WTC11 (cell line): ENCODE measurements around the gene NRN1L. TPM values are rescaled to one million over a fixed set of nuclear protein-coding genes. Genes with fewer than 3 reads are reported as not detected.

ENCODE experiments used
- ATAC-seq: fragments of 200-7000 bp; cut with Tn5 transposase; 2 replicates; pipeline ENCODE4 v1.10.0; 2021; ENCODE audit warnings: mild to moderate bottlenecking, moderate library complexity
- CTCF ChIA-PET: fragments of 300-600 bp; sonication (Branson Sonifier 250); formaldehyde crosslinking; loops from one replicate; lab custom pipeline; 2021; ENCODE audit warnings: antibody characterized with exemption; lab: Charles Lee
- POLR2A ChIA-PET: fragments of 350-600 bp; sonication (Branson Sonifier 250); formaldehyde crosslinking; loops from one replicate; lab custom pipeline; 2021; ENCODE audit warnings: antibody characterized with exemption; lab: Charles Lee
- DNase-seq: peaks from one replicate; pipeline ENCODE4 v3.0.0; 2021; ENCODE audit warnings: low spot score
- H3K27ac Mint-ChIP-seq: 2 replicates; pipeline ENCODE4 v1.8.0; 2021; ENCODE audit warnings: mixed read lengths
- H3K27me3 Mint-ChIP-seq: 2 replicates; pipeline ENCODE4 v1.8.0; 2021; ENCODE audit warnings: low read depth, mild to moderate bottlenecking, moderate library complexity, mixed read lengths
- H3K36me3 Mint-ChIP-seq: 2 replicates; pipeline ENCODE4 v1.8.0; 2021; ENCODE audit warnings: mixed read lengths
- H3K4me1 Mint-ChIP-seq: 2 replicates; pipeline ENCODE4 v1.8.0; 2022; ENCODE audit warnings: mixed read lengths
- H3K4me3 Mint-ChIP-seq: 2 replicates; pipeline ENCODE4 v1.8.0; 2021; ENCODE audit warnings: mild to moderate bottlenecking, moderate library complexity, mixed read lengths
- H3K9me3 Mint-ChIP-seq: 2 replicates; pipeline ENCODE4 v1.8.0; 2021; ENCODE audit warnings: mixed read lengths
- ATF1 ChIP-seq: sonication (generic); formaldehyde crosslinking; IDR thresholded peaks from 2 replicates; pipeline ENCODE4 v1.8.1; 2023; ENCODE audit warnings: mild to moderate bottlenecking, moderate library complexity, missing genetic modification reagents
- CBFB ChIP-seq: sonication (generic); formaldehyde crosslinking; IDR thresholded peaks from 2 replicates; pipeline ENCODE4 v1.8.1; 2022; ENCODE audit warnings: mild to moderate bottlenecking, low read depth, missing genetic modification reagents
- CREM ChIP-seq: sonication (generic); formaldehyde crosslinking; IDR thresholded peaks from 2 replicates; pipeline ENCODE4 v1.8.1; 2022; ENCODE audit warnings: mild to moderate bottlenecking, missing genetic modification reagents, moderate library complexity
- GABPB1 ChIP-seq: sonication (generic); formaldehyde crosslinking; IDR thresholded peaks from 2 replicates; pipeline ENCODE4 v1.8.1; 2023; ENCODE audit warnings: mild to moderate bottlenecking, missing genetic modification reagents
- GTF2I ChIP-seq: fragments of 250-450 bp; sonication (Bioruptor Pico); conservative IDR thresholded peaks from 2 replicates; pipeline ENCODE4 v1.4.0; 2021; ENCODE audit warnings: mild to moderate bottlenecking
- HMGA2 ChIP-seq: fragments of 250-450 bp; sonication (Bioruptor Pico); IDR thresholded peaks from 2 replicates; pipeline ENCODE4 v1.4.0; 2021; ENCODE audit warnings: mild to moderate bottlenecking, moderate library complexity
- NR1H2 ChIP-seq: sonication (generic); formaldehyde crosslinking; IDR thresholded peaks from 2 replicates; pipeline ENCODE4 v1.9.0; 2021; ENCODE audit warnings: mild to moderate bottlenecking, moderate library complexity, missing genetic modification reagents
- PRDM15 ChIP-seq: sonication (generic); formaldehyde crosslinking; IDR thresholded peaks from 2 replicates; pipeline ENCODE4 v1.8.0; 2022; ENCODE audit warnings: missing genetic modification reagents
- RELA ChIP-seq: sonication (generic); formaldehyde crosslinking; IDR thresholded peaks from 2 replicates; pipeline ENCODE4 v1.8.1; 2022; ENCODE audit warnings: missing genetic modification reagents, mild to moderate bottlenecking, borderline replicate concordance
- ZNF425 ChIP-seq: fragments of 250-450 bp; sonication (Bioruptor Pico); conservative IDR thresholded peaks from 2 replicates; pipeline ENCODE4 v1.9.0; 2021; ENCODE audit warnings: mild to moderate bottlenecking
- ZNF512 ChIP-seq: sonication (generic); formaldehyde crosslinking; IDR thresholded peaks from 2 replicates; pipeline ENCODE4 v1.8.1; 2022; ENCODE audit warnings: missing genetic modification reagents, borderline replicate concordance
- total RNA-seq: library from RNA; stranded (reverse); gene quantifications from 3 replicates; pipeline ENCODE4 v1.2.3, GENCODE V29; 2021

NRN1L gene
- total RNA-seq, 1 experiment from 2014 or later: 12.4 TPM

- TF ChIP-seq CBFB (CRISPR knock-in tag) (no peak), RELA (CRISPR knock-in tag) (no peak)
Observed at GRCh38 chr16:67855789-67856188, 28.9 kb upstream of the NRN1L start (continued).

- Mint-ChIP-seq H3K4me1 (peaks cover 34% of the 10 kb centered on the region), H3K9me3 (no peaks in the 10 kb centered on the region), H3K27me3 (no peaks in the 10 kb centered on the region), H3K4me3 (no peak overlapping the region), H3K27ac (peak overlapping the region; percentile 88), H3K36me3 (peaks cover 17% of the 10 kb centered on the region)
- TF ChIP-seq ATF1 (no peak), NR1H2 (CRISPR knock-in tag) (no peak), HMGA2 (no peak), ZNF425 (CRISPR knock-in tag) (no peak), ZNF512 (CRISPR knock-in tag) (no peak), CREM (no peak), CBFB (CRISPR knock-in tag) (no peak), GTF2I (no peak)
- CTCF ChIA-PET: interaction anchor here (2.3 to 3.6 kb wide), 2 partner anchors 27 to 41 kb away, joined by 13 to 18 read pairs; partner anchors contain the start of gene NRN1L
- no peak for DNase-seq
- POLR2A ChIA-PET: no interaction called here
- no peak for ATAC-seq
Observed at GRCh38 chr16:67856927-67857546, 27.6 kb upstream of the NRN1L start.

- no peaks in the 10 kb centered on the region for H3K27me3 Mint-ChIP-seq
- TF ChIP-seq PRDM15 (CRISPR knock-in tag) (no peak), GABPB1 (CRISPR knock-in tag) (0 out of 2 replicates have a peak, but pooled peaks have one; percentile 46)
- TF ChIP-seq, all 79 proteins: peak for 1
- peak overlapping the region; percentile 85 for H3K27ac Mint-ChIP-seq
- H3K36me3 Mint-ChIP-seq: peaks cover 17% of the 10 kb centered on the region
- peak overlapping the region; percentile 24; the same call in 1 of the 2 replicates for H3K4me3 Mint-ChIP-seq
- H3K4me1 Mint-ChIP-seq: peaks cover 34% of the 10 kb centered on the region
- ChIA-PET POLR2A (interaction anchor here (0.8 kb wide), 1 partner anchor 11 kb away, joined by 3 read pairs; no protein-coding TSS in a partner anchor), CTCF (interaction anchor here (2.3 to 3.6 kb wide), 2 partner anchors 26 to 41 kb away, joined by 13 to 18 read pairs; partner anchors contain the start of gene NRN1L)
- ATAC-seq (peak; percentile 93), DNase-seq (peak; percentile 51)
- H3K9me3 Mint-ChIP-seq: no peaks in the 10 kb centered on the region
Observed at GRCh38 chr16:67857547-67858233, 27.0 kb upstream of the NRN1L start.
